GM19397 (cell line): ENCODE data around the gene NT5C3A.
"Not testable (repeated sequence)": the region's sequence is repeated elsewhere in the genome, so short reads cannot be mapped to it uniquely, and the experiment has no call there.

Source experiments
- ATAC-seq: cut with Tn5 transposase; IDR thresholded peaks from one replicate; pipeline ENCODE4 v1.9.1; 2021; ENCODE audit warnings: mild to moderate bottlenecking, moderate library complexity; ENCODE audit not compliant: unreplicated experiment

The NT5C3A gene

GRCh38 chr7:32991068-32991585 lies 71.4 kb downstream of the NT5C3A start:
- not testable (repeated sequence) for ATAC-seq

DNA sequence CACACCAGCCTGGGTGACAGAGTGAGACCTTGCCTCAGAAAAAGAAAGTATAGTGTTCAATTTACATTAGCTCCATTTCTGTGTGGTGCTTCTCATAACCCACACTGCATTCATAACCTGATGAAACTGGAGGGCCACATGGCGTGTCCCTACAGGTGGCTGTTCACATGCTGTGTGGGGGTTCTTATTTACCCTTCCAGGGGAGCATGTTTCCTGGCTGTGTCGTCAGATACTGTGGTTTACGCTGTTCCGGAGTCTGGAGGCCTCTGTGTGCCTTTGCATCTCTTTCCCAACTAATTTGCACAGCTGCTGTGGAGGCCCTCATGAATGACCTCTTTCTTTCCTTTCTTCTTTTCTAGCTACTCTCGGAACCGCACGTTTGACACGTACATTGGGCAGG lies 74.4 kb downstream of the NT5C3A start:
- ATAC-seq, result peak; percentile 83

GRCh38 chr7:32979902-32980301 lies 82.7 kb downstream of the NT5C3A start:
- not testable (repeated sequence) for ATAC-seq

GRCh38 chr7:32979246-32979645 lies 83.3 kb downstream of the NT5C3A start:
- not testable (repeated sequence) for ATAC-seq

- ATAC-seq, result not testable (repeated sequence)
Observed at GRCh38 chr7:32977159-32977558, 85.4 kb downstream of the NT5C3A start.

DNA sequence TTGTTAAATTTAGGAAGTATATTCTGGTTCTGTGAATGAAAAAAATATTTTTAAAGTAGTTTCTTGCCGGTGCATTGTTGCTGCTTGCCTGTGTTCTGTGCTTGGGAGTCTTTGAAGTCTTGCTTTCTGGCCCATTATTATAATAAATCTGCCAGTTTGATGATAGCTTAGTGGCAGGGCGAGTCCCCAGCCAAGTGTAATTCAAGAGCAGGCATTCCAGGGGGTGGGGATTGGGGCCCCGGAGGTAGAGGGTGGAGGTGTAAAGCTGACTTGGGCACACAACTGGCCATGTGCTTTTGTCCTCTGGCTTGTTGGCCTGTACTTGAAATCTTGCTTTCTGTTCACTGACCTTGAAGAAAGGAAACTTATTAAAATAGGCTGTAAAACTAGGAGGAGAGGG lies 90.6 kb downstream of the NT5C3A start:
- not testable (repeated sequence) for ATAC-seq

GRCh38 chr7:32967268-32967582 lies 95.4 kb downstream of the NT5C3A start:
- ATAC-seq, result not testable (repeated sequence)

GRCh38 chr7:32966489-32967267 lies 95.9 kb downstream of the NT5C3A start:
- not testable (repeated sequence) for ATAC-seq

DNA sequence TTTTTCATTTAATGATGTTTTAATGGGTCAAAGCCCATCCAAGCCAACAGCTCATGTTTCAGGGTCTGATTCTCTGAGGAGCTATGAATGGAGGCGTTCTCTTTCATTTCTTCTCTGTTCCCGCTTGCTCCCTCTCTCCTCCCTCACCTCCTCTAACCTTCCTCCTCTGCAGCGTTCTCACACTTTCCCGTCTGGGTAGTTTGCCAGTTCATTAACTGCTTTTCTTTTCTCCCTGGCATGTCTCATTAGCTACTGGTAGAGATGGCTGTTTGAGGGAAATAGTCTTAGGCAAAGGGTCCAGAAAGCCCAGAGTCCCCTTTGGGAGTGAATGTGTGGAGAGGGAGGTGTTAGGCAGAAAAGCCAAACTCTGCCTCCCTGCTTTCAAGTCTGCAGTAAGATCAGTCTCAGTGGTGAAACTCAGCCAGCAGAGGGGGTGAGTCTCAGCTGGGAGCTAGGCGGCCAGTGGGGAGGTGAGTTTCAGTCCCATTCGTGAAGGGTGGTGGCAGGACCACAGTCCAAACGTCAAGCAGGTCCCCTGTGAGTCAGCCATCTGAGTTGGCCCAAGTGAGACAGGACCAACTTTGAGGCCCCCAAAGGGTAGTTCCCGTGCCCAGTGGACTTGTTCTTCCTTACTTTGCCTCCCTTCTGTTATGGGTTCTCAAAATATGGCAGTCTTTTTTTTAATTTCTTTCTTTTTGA lies 98.0 kb downstream of the NT5C3A start:
- ATAC-seq, result peak; percentile 88
